Measurements from ENCODE around the gene KLHDC3.

DNA sequence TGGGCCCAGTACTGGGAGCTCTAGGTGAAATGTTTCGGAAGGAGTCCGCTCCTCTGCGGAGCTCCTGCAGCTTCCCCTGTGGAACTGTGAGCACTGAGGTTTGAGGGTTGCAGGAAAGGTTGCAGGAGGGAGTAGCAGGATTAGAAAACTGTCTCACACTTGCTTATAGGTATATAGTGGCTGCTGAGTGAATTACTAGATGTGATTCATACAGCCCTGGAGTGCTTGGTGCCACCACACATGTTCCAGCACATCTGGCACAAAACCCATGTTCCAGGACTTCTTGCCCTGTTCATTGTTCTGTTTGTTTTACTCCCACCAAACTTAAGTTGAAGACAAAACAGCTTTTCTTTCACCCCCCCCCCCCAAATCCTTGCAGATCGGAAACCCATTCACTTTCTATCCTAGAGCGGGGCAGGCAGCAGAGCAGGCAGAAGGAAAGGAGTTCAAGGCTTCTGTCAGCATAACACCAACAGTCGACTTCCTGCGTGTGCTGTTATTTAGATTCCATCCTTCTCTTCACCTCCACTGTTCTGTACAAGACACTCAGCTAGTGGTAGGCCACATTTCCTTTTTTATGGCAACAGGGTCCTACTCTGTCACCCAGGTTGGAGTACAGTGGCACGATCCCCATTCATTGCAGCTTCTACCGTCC, 34.4 kb upstream of the KLHDC3 start:
- TF ChIP-seq POLR2AphosphoS5 (IDR thresholded peaks at IDR 0.05; ENCODE audit: low read depth, low read length) (no peak), TAF1 (IDR thresholded peaks at IDR 0.05; ENCODE audit: low read depth, low read length) (no peak), POLR2A (IDR thresholded peaks at IDR 0.05; ENCODE audit: low read depth, low read length) (no peak), SPI1 (IDR thresholded peaks at IDR 0.05; ENCODE audit: low read depth, low read length) (no peak), POU2F2 (IDR thresholded peaks at IDR 0.05; ENCODE audit: low read depth, low read length) (no peak)

All from GM12891 (cell line).